GM12878 (cell line): ENCODE measurements around the gene CD300E. TPM values are rescaled to one million over a fixed set of nuclear protein-coding genes. Genes with fewer than 3 reads are reported as not detected.
A peak's percentile ranks its signal among the peaks of the same experiment; 100 is the strongest.

Source experiments
- ATAC-seq: fragments of 200-7000 bp; cut with Tn5 transposase; 3 replicates; pipeline ENCODE4 v1.9.1; 2020; ENCODE audit warnings: mild to moderate bottlenecking, moderate library complexity
- BruUV-seq: library from RNA; stranded (reverse); fragments of 400-500 nt; replicated peaks from 2 replicates; lab custom pipeline; 2021; lab: Mats Ljungman, UMichigan
- CTCF ChIA-PET: fragments of 300-600 bp; sonication (Branson Sonifier 250); formaldehyde crosslinking; extraction: SDS; loops from one replicate; lab custom pipeline; 2021; ENCODE audit warnings: inconsistent platforms; lab: Yijun Ruan, JAX
- POLR2A ChIA-PET: fragments of 350-600 bp; formaldehyde crosslinking; extraction: SDS; loops from one replicate; lab custom pipeline; 2021; ENCODE audit warnings: inconsistent platforms; lab: Charles Lee
- RAD21 ChIA-PET: fragments of 300-600 bp; sonication (Branson Sonifier 250); formaldehyde crosslinking; loops from one replicate; lab custom pipeline; 2023; ENCODE audit warnings: antibody characterized with exemption; ENCODE audit not compliant: unreplicated experiment; lab: Charles Lee
- SMC1A ChIA-PET: fragments of 300-600 bp; sonication (Branson Sonifier 250); formaldehyde crosslinking; loops from one replicate; lab custom pipeline; 2023; ENCODE audit not compliant: unreplicated experiment, uncharacterized antibody; lab: Charles Lee
- DNase-seq: peaks from one replicate; pipeline ENCODE4 v3.0.0-alpha.2; 2011; ENCODE audit warnings: low read depth, low spot score
- FAIRE-seq: peaks from 3 replicates; lab custom pipeline; 2011; peaks lifted over from hg19 to GRCh38; lab: Jason Lieb, UNC
- H2AFZ ChIP-seq: 2 replicates; pipeline ENCODE4 v1.6.0; 2011; ENCODE audit warnings: low read depth, low read length, control low read depth; ENCODE audit not compliant: control insufficient read depth
- H3K27ac ChIP-seq: 2 replicates; pipeline ENCODE4 v1.5.1; 2011; ENCODE audit warnings: control low read depth; ENCODE audit not compliant: control insufficient read depth, insufficient read depth
- H3K27me3 ChIP-seq, 2 experiments: replicated peaks in 1 of 2; 2 replicates each; pipeline versions ENCODE4 v1.6.0 to v1.6.1; 2011; ENCODE audit warnings: low read length in 1 of 2; ENCODE audit not compliant: control insufficient read depth in 2 of 2, insufficient read depth in 2 of 2
- H3K36me3 ChIP-seq, 2 experiments: 2 replicates each; pipeline ENCODE4 v1.5.1; 2011; ENCODE audit warnings: low read length in 1 of 2; ENCODE audit not compliant: control insufficient read depth in 2 of 2, insufficient read depth in 2 of 2
- H3K4me1 ChIP-seq: 2 replicates; pipeline ENCODE4 v1.6.1; 2011; ENCODE audit warnings: mild to moderate bottlenecking, low read length, moderate library complexity, mixed read lengths; ENCODE audit not compliant: control insufficient read depth, insufficient read depth
- H3K4me2 ChIP-seq: 2 replicates; pipeline ENCODE4 v1.6.0; 2011; ENCODE audit warnings: control low read depth; ENCODE audit not compliant: control insufficient read depth, insufficient read depth
- H3K4me3 ChIP-seq: fragments of 200-600 bp; sonication (generic); 2 replicates; pipeline ENCODE4 v1.5.1; 2016
- H3K79me2 ChIP-seq: 2 replicates; pipeline ENCODE4 v1.6.0; 2011; ENCODE audit warnings: low read length; ENCODE audit not compliant: control insufficient read depth, insufficient read depth
- H3K9ac ChIP-seq: 2 replicates; pipeline ENCODE4 v1.8.0; 2011; ENCODE audit warnings: low read length, control low read depth, mixed read lengths; ENCODE audit not compliant: control insufficient read depth, insufficient read depth
- H3K9me3 ChIP-seq: replicated peaks from 3 replicates; pipeline ENCODE4 v1.5.1; 2011; ENCODE audit warnings: mild to moderate bottlenecking, low read length; ENCODE audit not compliant: control insufficient read depth, insufficient read depth
- H4K20me1 ChIP-seq: 2 replicates; pipeline ENCODE4 v1.6.0; 2011; ENCODE audit not compliant: control insufficient read depth, insufficient read depth
- NR2F1 ChIP-seq: fragments of 450-650 bp; conservative IDR thresholded peaks from 2 replicates; pipeline ENCODE4 v1.6.1; 2017; ENCODE audit warnings: mild to moderate bottlenecking
- YY1 ChIP-seq: IDR thresholded peaks from 2 replicates; pipeline ENCODE4 v1.6.1; 2011; ENCODE audit warnings: low read depth, mild to moderate bottlenecking, low read length
- WGBS: methylation state at CpG from one replicate; pipeline ENCODE4 v1.1.6; 2016; ENCODE audit warnings: low lambda C conversion rate; ENCODE audit not compliant: insufficient replicate concordance, insufficient coverage; ENCODE audit errors: missing lambda C conversion rate; 5-methylcytosine and 5-hydroxymethylcytosine counted together
- in situ Hi-C: fragments of 300-500 bp; cut with MboI; formaldehyde crosslinking; loops from 9 replicates; pipeline ENCODE4 v1.14.3; 2018; ENCODE audit warnings: mixed read lengths
- intact Hi-C: fragments of 100-400 bp; cut with micrococcal nuclease; formaldehyde crosslinking; loops from one replicate; pipeline ENCODE4 v1.14.2; 2022; ENCODE audit not compliant: unreplicated experiment
- polyA plus RNA-seq, 11 experiments: library from polyadenylated mRNA; depleted of rRNA in 4 of 11; unstranded in 6 of 11; stranded (reverse) in 5 of 11; fragments of >200 nt; fragmentation: Nextera tagmentation in 4 of 11; fragmentation: Illumina TruSeq in 1 of 11; extraction: Ambion mirVana in 4 of 11; extraction: Trizol in 1 of 11; gene quantifications; 1 replicate in 1 of 11; 2 replicates in 10 of 11; pipeline versions ENCODE4 v1.2.1 to v1.2.3, GENCODE V29; 2011 to 2016; ENCODE audit warnings: inconsistent platforms in 2 of 11, missing spikeins in 2 of 11, low read depth in 1 of 11
- total RNA-seq, 4 experiments: library from RNA; depleted of rRNA in 3 of 4; stranded (reverse); fragments of >200 nt in 3 of 4; fragmentation: Illumina TruSeq in 1 of 4; extraction: Trizol in 1 of 4; gene quantifications; 2 replicates each; pipeline versions ENCODE4 v1.2.1 to v1.2.3, GENCODE V29; 2013 to 2021
- TF ChIP-seq, protein P1 (sequence below): IDR thresholded peaks from 2 replicates; pipeline ENCODE4 v1.6.1; 2012; ENCODE audit warnings: mild to moderate bottlenecking, low read depth, low read length

The CD300E gene
- total and polyA plus RNA-seq, 10 of the 15 experiments (the other 5 are each of a cell fraction or from before 2014, with no cell fraction given): not detected

DNA sequence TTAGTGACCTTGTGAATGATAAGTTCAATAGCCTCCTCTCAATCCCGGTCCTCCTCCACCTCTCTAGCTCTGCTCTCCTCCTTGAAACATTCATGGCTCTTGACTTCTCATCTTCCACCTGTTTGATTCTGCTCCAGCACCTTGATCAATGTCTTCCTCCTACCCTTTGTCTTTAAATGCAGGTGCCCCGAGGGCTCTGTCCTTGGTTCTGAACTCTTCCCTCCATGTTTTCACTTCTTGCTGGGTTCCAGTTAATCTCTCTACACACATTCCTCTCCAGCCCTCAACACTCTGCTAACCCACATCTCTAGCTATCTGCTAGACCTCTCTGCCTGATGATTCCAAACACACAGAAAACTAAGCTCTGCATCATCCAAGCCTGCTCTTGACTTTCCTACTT is 13.4 kb downstream of the CD300E start:
- H3K27me3 ChIP-seq: peaks cover 3 to 4% of the 10 kb centered on the region in 2 experiments; a peak in 2 of 4 replicates
- ChIA-PET CTCF (interaction anchor here (2.9 kb wide), 1 partner anchor 47 kb away, joined by 7 read pairs; no protein-coding TSS in a partner anchor), SMC1A (no interaction called here), RAD21 (no interaction called here), POLR2A (no interaction called here)
- no peaks in the 10 kb centered on the region; the same call in 1 of the 2 replicates for H4K20me1 ChIP-seq
- FAIRE-seq (no peak), ATAC-seq (no peak), DNase-seq (no peak)
- TF ChIP-seq, protein P1, sequence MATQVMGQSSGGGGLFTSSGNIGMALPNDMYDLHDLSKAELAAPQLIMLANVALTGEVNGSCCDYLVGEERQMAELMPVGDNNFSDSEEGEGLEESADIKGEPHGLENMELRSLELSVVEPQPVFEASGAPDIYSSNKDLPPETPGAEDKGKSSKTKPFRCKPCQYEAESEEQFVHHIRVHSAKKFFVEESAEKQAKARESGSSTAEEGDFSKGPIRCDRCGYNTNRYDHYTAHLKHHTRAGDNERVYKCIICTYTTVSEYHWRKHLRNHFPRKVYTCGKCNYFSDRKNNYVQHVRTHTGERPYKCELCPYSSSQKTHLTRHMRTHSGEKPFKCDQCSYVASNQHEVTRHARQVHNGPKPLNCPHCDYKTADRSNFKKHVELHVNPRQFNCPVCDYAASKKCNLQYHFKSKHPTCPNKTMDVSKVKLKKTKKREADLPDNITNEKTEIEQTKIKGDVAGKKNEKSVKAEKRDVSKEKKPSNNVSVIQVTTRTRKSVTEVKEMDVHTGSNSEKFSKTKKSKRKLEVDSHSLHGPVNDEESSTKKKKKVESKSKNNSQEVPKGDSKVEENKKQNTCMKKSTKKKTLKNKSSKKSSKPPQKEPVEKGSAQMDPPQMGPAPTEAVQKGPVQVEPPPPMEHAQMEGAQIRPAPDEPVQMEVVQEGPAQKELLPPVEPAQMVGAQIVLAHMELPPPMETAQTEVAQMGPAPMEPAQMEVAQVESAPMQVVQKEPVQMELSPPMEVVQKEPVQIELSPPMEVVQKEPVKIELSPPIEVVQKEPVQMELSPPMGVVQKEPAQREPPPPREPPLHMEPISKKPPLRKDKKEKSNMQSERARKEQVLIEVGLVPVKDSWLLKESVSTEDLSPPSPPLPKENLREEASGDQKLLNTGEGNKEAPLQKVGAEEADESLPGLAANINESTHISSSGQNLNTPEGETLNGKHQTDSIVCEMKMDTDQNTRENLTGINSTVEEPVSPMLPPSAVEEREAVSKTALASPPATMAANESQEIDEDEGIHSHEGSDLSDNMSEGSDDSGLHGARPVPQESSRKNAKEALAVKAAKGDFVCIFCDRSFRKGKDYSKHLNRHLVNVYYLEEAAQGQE: peak; percentile 92
- TF ChIP-seq YY1 (0 out of 2 replicates have a peak, but pooled peaks have one; percentile 16), NR2F1 (no peak)
- H3K9me3 ChIP-seq: no peaks in the 10 kb centered on the region; the same call in 2 of the 3 replicates
- H2AFZ ChIP-seq: no peak overlapping the region
- H3K27ac ChIP-seq: no peak overlapping the region
- H3K4me1 ChIP-seq: peaks cover 8% of the 10 kb centered on the region
- WGBS: 0% methylated on average over 2 of the region's 2 CpGs
- H3K79me2 ChIP-seq: no peaks in the 10 kb centered on the region
- H3K36me3 ChIP-seq: no peaks in the 10 kb centered on the region
- intact Hi-C loops (no loop called here), in situ Hi-C loops (no loop called here)
- no peak overlapping the region for H3K9ac ChIP-seq
- H3K4me3 ChIP-seq: no peak overlapping the region
- no peak overlapping the region for H3K4me2 ChIP-seq
- BruUV-seq: no TSS peak
